Natural killer cell treated with Interleukin-12 subunit alpha and Interleukin-12 subunit beta and Interleukin-15 and Interleukin-18, amount 100 ng/mL, for 72 hours (primary cell): Measurements from ENCODE around the gene CHRNB2. TPM values are rescaled to one million over a fixed set of nuclear protein-coding genes. Genes with fewer than 3 reads are reported as not detected.
A peak's percentile ranks its signal among the peaks of the same experiment; 100 is the strongest.

Experiments used
- ATAC-seq, 2 donors: fragments of 150-1000 bp; cut with Tn5 transposase in 1 of 2; sonication (Bioruptor Pico), chemical (Tn5 transposase) in 1 of 2; 2 replicates each; pipeline ENCODE4 v1.10.0; 2021
- DNase-seq: peaks from one replicate; pipeline ENCODE4 v3.0.0; 2022; ENCODE audit warnings: low spot score
- H3K27ac Mint-ChIP-seq, 2 donors: 1 replicate in 1 of 2; 2 replicates in 1 of 2; pipeline ENCODE4 v1.8.0; 2022; ENCODE audit warnings: mixed read lengths in 2 of 2, mild to moderate bottlenecking in 1 of 2, moderate library complexity in 1 of 2
- H3K27me3 Mint-ChIP-seq, 2 donors: 1 replicate in 1 of 2; 2 replicates in 1 of 2; pipeline ENCODE4 v1.8.0; 2022; ENCODE audit warnings: mixed read lengths in 2 of 2
- H3K36me3 Mint-ChIP-seq: one replicate; pipeline ENCODE4 v1.8.0; 2022; ENCODE audit warnings: mixed read lengths
- H3K4me1 Mint-ChIP-seq, 2 donors: 1 replicate in 1 of 2; 2 replicates in 1 of 2; pipeline ENCODE4 v1.8.0; 2022; ENCODE audit warnings: low read depth in 2 of 2, mixed read lengths in 2 of 2, mild to moderate bottlenecking in 1 of 2
- H3K4me3 Mint-ChIP-seq: one replicate; pipeline ENCODE4 v1.8.0; 2022; ENCODE audit warnings: mixed read lengths
- H3K9me3 Mint-ChIP-seq: 2 replicates; pipeline ENCODE4 v1.8.0; 2022; ENCODE audit warnings: mixed read lengths
- total RNA-seq, 2 donors: library from RNA; stranded (reverse); gene quantifications; one replicate each; pipeline ENCODE4 v1.2.3, GENCODE V29; 2022

The CHRNB2 gene
- total RNA-seq, 2 donors from 2014 or later: not detected

DNA sequence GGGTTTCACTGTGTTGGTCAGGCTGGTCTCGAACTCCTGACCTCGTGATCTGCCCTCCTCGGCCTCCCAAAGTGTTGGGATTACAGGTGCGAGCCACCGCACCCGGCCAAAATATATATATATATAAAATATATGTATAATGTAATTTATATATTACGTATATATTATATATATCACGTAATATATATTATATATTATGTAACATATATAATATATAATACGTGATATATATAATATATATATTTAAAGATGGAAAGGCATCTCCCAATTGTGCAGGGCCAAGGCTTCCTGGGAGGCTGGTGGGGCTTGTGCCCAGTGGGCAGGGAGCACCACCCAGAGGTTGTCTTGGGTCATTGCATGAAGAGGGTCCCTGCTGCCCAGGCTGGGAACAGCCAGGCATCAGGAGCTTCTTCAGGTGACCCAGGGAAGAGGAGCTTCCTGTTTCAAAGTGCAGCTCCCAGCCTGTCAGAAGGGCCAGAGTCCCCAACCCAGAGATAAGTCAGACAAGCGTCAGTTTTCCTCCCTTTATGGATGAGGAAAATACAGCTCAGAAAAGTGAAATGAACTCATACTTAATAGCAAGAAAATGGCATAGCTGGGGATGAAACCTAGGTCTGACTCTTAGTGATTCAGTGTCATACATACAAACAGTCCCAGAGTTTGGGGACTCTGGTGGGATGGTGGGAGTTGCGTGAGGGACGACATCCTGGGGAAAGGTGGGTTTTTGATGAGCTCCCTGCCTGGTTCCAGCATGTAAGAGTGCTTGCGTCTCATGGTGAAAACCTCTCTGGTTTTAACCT, 21.1 kb upstream of the CHRNB2 start:
- H3K4me1 Mint-ChIP-seq: peaks cover 18 to 21% of the 10 kb centered on the region in 2 donors
- DNase-seq: no peak
- peaks cover 15% of the 10 kb centered on the region for H3K36me3 Mint-ChIP-seq
- ATAC-seq: peak; percentile 65 to 82
- H3K27ac Mint-ChIP-seq: no peak overlapping the region
- no peaks in the 10 kb centered on the region for H3K9me3 Mint-ChIP-seq
- no peak overlapping the region for H3K4me3 Mint-ChIP-seq
- peaks cover 3 to 6% of the 10 kb centered on the region in 2 donors for H3K27me3 Mint-ChIP-seq

DNA sequence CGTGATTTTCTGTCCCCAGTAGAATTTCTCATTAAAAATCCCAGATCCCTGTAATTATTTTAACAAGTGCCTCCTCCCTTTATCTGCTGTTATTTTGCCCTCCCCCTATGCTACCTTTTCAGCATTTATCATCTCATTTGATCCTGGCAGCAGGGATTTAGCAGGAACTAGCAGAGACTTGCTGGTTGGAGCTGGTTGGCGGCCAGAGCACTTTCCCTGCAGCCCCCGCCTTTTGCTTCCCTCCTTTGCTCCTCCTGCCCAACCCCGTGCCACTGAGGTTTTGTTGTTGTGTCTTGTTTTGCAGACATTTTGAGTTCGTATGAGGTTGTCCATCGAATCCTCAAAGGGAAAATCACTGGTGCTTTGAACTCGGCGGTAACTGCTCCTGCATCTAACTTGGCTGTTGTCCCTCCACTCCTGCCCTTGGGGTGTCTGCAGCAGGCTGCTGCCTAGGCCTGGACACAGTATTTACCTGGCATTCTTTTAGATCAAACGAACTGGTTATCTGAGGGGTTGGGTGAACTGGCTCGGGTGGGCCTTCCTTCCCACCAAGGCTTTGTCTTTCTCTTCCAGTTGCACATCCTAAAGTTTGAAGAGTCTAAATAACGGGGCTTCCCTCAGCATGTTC, 20.4 kb upstream of the CHRNB2 start:
- no peak overlapping the region for H3K4me3 Mint-ChIP-seq
- DNase-seq (no peak), ATAC-seq (no peak)
- peaks cover 0 to under 1% of the 10 kb centered on the region in 2 donors for H3K27me3 Mint-ChIP-seq
- H3K36me3 Mint-ChIP-seq: peaks cover 15% of the 10 kb centered on the region
- no peaks in the 10 kb centered on the region for H3K9me3 Mint-ChIP-seq
- peaks cover 18 to 21% of the 10 kb centered on the region in 2 donors for H3K4me1 Mint-ChIP-seq
- H3K27ac Mint-ChIP-seq: no peak overlapping the region

DNA sequence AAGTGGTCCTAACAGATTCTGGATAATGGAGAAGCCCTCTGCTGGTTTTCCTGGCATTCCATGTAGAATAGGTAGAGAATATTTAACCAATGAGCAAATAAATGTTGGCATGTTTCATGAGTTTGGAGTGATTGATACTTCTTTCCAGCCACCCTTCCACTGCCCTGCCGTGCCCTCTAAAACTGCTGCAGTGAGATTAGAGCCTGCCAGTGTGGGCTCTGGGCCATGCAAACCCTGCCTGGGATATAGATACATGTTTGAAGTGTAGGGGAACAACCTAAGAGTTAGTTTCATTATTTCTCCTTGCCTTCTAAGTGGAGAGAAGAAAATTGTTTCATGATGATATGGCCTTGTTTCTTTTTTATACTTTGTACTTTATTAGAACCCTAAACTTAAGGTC, 19.6 kb upstream of the CHRNB2 start:
- H3K27ac Mint-ChIP-seq: no peak overlapping the region
- H3K36me3 Mint-ChIP-seq: peaks cover 17% of the 10 kb centered on the region
- H3K4me1 Mint-ChIP-seq: peaks cover 18 to 22% of the 10 kb centered on the region in 2 donors
- no peaks in the 10 kb centered on the region for H3K9me3 Mint-ChIP-seq
- no peaks in the 10 kb centered on the region for H3K27me3 Mint-ChIP-seq
- no peak for ATAC-seq
- H3K4me3 Mint-ChIP-seq: no peak overlapping the region
- no peak for DNase-seq

DNA sequence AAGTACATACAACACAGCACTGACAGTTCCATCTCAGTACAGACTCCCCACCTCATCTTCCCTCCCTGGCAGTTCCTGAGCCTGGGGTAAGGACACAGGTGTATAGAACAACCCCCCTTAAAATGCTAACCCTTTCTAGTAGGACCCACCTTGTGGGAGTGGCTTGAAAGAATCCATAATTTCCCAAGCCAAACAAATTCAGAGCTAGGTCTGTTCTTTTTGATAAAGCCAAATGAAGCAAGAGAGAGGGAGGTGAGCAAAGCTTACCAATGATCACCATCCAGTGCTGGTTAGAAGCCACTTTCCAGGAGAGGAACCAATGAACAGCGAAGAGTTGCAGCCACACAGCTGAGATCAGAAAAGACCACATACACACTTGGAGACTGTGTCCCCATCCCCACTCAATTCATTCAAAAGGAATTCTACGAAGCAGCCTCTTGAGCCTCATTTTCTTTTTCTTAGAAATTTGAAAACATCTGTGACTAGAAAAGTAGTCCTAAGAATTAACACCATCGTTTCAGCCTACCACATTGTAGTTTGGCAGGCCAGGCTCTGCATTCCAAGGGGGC, 18.3 kb upstream of the CHRNB2 start:
- peaks cover 18 to 31% of the 10 kb centered on the region in 2 donors for H3K4me1 Mint-ChIP-seq
- peaks cover 29% of the 10 kb centered on the region for H3K36me3 Mint-ChIP-seq
- H3K27me3 Mint-ChIP-seq: no peaks in the 10 kb centered on the region
- no peak for DNase-seq
- H3K4me3 Mint-ChIP-seq: no peak overlapping the region
- no peaks in the 10 kb centered on the region for H3K9me3 Mint-ChIP-seq
- ATAC-seq: no peak
- no peak overlapping the region for H3K27ac Mint-ChIP-seq

DNA sequence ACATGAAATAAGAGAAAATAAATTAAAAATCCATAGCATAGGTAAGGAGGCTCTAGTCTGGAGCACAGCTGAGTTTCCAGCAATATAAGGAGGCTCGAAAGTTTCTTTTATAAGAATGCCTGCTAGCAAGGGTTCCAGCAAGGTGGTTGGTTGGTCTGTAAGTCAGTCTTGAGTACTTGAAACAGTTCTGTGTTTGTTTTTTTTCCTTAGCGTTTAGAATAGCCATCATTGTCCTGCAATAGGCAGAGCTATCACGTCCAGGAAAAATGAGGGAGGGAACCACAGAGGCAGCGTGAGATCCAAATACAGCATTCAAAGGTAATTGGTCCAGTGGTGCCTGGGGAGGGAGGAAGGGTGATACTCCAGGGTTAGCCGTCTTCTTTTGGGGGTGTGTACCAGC, 17.5 kb upstream of the CHRNB2 start:
- ATAC-seq: no peak
- no peak for DNase-seq
- Mint-ChIP-seq H3K9me3 (no peaks in the 10 kb centered on the region), H3K27me3 (no peaks in the 10 kb centered on the region), H3K27ac (no peak overlapping the region), H3K4me3 (no peak overlapping the region), H3K4me1 (peaks cover 17 to 37% of the 10 kb centered on the region in 2 donors), H3K36me3 (peaks cover 35% of the 10 kb centered on the region)

DNA sequence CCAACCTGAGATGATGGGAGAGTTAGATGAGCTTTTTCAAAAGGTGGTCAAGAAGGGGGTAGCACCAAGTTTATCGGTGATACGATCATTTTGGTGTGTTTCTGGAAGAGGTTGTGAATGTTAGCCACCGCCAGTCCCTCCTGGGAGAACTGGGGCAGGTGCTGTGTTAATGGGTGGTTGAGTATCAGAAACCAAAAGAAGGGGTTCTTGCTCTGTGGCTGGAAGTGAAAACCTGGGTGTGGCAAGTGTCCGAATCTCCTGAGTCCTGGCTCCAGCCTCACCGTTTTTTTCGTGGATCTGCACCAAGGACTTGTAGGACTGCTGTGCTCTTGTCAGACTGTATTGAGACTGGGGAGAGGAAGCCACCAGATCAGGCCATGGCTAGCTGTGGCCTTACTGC, 16.9 kb upstream of the CHRNB2 start:
- no peak for DNase-seq
- peaks cover 37% of the 10 kb centered on the region for H3K36me3 Mint-ChIP-seq
- no peak for ATAC-seq
- H3K27me3 Mint-ChIP-seq: no peaks in the 10 kb centered on the region
- H3K9me3 Mint-ChIP-seq: no peaks in the 10 kb centered on the region
- H3K4me1 Mint-ChIP-seq: peaks cover 14 to 38% of the 10 kb centered on the region in 2 donors
- no peak overlapping the region for H3K27ac Mint-ChIP-seq
- no peak overlapping the region for H3K4me3 Mint-ChIP-seq

DNA sequence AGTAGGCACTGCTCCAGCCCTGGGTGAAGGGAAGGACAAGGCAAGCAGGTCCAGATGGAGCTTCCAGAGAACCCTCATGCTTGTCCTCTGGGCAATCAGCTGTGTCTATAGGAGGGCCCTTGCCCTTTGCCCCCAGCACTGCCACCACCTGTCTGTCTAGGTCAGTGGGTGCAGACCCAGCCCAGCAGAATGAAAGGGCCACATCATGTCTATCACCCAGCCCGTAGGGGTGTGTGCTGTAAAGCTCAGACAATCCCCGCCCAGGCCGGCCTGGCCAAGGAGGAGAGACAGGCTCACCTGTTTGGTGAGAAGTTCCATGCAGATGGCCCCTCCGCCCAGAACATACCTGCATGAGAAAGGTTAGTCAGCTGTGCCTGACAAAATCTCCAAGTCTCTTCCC, 16.1 kb upstream of the CHRNB2 start:
- H3K9me3 Mint-ChIP-seq: no peaks in the 10 kb centered on the region
- H3K27ac Mint-ChIP-seq: no peak overlapping the region
- peaks cover 37% of the 10 kb centered on the region for H3K36me3 Mint-ChIP-seq
- DNase-seq: no peak
- H3K4me1 Mint-ChIP-seq: peaks cover 21 to 44% of the 10 kb centered on the region in 2 donors
- no peak overlapping the region for H3K4me3 Mint-ChIP-seq
- no peak for ATAC-seq
- no peaks in the 10 kb centered on the region for H3K27me3 Mint-ChIP-seq

DNA sequence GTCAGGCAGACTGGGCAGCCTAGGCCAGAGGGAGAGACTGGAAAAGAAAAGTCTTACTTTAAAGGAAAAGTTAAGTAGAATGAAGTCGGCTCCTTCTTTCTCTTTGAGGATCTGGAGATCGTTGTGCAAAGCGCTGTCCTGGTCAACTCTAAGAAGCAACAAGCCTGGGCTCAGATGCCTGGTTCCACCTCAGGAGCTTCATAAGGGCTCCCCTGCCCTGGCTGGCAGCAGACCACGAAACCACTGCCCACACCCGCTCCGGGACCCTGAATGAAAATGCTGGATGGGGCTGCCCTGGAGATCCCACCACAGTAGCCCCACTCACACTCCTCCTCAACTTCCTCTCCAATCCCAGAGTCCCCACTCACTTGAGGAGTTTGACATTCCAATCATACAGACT, 15.5 kb upstream of the CHRNB2 start:
- Mint-ChIP-seq H3K27ac (no peak overlapping the region), H3K4me1 (peaks cover 26 to 48% of the 10 kb centered on the region in 2 donors), H3K9me3 (no peaks in the 10 kb centered on the region), H3K36me3 (peaks cover 37% of the 10 kb centered on the region), H3K4me3 (no peak overlapping the region), H3K27me3 (no peaks in the 10 kb centered on the region)
- DNase-seq: no peak
- ATAC-seq: no peak

DNA sequence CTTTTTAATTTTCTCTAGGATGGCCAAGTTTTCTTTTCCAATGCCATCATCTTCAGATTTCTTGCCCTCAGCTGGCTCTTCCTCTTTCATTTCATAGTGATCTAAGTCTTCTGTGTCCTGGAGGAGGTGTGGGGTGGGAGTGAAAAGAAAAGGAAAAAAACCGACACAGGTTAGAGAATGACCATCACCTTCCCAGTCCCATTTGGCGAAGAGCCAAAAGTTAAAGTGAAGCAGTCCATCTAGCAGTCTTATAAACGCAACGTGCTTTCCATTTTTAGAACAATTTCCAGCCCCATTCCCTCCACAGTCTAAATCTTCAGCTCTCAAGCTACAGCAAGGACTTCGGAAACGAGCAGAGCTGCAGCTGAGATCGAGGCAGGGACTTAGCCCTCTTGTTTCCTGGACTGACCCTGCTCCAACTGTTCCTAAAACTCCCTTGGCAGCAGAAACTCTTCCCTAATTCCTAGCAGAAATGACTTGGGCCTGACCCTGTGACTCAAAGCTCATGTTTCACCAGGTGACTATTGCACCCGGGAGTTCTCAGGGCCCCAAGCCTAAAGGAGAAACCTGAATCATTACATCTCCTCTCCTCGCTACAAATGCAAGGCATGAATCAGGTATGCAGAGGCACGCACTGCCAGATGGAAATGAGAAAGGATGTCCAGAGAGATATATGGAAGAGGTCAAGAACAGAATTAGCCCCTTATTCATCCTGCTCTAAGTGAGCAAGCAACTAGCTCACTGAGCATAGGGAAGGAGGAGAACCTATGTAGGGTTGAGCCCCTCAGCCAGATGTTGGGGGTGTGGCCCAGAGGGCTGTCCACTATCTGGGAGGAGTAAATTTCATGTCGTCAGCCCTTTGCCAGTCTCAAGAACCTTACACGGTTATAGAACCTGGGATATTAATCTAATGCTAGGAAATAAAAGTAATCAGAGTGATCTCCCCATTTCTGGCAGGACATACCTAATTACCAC, 14.2 kb upstream of the CHRNB2 start:
- Mint-ChIP-seq H3K4me1 (peaks cover 36 to 52% of the 10 kb centered on the region in 2 donors), H3K36me3 (peaks cover 46% of the 10 kb centered on the region), H3K4me3 (no peak overlapping the region), H3K9me3 (no peaks in the 10 kb centered on the region), H3K27me3 (no peaks in the 10 kb centered on the region), H3K27ac (peak overlapping the region in 1 of 2 donors; percentile 17)
- ATAC-seq (no peak), DNase-seq (no peak)

DNA sequence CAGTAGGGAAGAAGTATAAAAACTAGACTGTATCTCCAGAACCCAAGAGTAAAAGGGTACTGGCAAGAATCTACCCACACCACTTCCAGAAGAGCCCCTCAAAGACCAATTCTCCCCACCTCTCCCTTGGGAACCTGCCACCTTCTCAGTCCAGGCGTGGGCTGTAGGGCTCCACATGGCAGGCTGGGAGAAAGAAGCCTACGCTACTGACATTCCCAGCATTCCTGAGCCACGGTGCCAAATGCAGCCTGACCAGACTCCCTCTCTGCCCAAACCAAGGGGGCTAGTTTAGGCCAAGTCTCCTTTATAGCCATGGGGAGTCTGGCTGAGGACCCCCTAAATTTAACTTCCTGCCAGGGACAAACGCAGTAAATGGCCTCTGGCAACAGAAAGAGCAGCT, 11.2 kb upstream of the CHRNB2 start:
- H3K4me3 Mint-ChIP-seq: peak overlapping the region; percentile 96
- peaks cover 36 to 43% of the 10 kb centered on the region in 2 donors for H3K4me1 Mint-ChIP-seq
- no peaks in the 10 kb centered on the region for H3K9me3 Mint-ChIP-seq
- no peak for ATAC-seq
- peaks cover 0 to 2% of the 10 kb centered on the region in 2 donors for H3K27me3 Mint-ChIP-seq
- DNase-seq: no peak
- H3K27ac Mint-ChIP-seq: peak overlapping the region; percentile 80 to 92
- H3K36me3 Mint-ChIP-seq: peaks cover 31% of the 10 kb centered on the region

DNA sequence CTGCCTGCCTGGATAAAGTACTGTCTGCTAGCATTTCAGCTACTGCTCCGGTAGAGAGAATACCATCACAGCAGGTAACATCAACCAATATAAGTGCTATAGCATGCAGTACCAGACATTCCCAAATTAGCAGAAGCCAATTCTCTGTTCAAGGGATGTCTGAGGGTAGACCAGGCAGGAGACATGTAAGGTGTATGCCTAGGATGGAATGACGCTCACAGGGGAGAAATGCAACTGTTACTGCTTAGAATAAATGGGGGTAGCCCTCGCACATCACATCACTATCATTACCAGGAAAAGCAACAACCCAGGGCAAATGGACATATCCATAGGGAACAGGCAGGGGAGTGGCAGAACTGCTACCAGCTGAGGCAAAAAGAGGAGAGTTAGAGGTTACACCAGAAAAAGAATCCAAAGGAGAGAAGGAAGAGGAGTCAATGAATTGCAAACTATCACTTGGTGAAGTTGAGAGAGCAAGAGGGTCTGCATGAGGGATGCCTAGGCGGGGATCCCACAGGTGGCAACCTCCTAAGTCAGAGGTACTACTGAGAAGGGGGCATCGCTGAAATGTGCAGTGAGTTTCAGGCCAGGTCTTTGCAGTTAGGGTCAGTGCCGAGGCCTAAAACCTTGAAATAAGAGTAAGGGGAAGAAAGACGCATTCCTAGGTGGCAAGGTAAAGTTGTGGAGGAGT, 10.2 kb upstream of the CHRNB2 start:
- peaks cover 31% of the 10 kb centered on the region for H3K36me3 Mint-ChIP-seq
- DNase-seq: no peak
- H3K27me3 Mint-ChIP-seq: peaks cover 0 to 2% of the 10 kb centered on the region in 2 donors

DNA sequence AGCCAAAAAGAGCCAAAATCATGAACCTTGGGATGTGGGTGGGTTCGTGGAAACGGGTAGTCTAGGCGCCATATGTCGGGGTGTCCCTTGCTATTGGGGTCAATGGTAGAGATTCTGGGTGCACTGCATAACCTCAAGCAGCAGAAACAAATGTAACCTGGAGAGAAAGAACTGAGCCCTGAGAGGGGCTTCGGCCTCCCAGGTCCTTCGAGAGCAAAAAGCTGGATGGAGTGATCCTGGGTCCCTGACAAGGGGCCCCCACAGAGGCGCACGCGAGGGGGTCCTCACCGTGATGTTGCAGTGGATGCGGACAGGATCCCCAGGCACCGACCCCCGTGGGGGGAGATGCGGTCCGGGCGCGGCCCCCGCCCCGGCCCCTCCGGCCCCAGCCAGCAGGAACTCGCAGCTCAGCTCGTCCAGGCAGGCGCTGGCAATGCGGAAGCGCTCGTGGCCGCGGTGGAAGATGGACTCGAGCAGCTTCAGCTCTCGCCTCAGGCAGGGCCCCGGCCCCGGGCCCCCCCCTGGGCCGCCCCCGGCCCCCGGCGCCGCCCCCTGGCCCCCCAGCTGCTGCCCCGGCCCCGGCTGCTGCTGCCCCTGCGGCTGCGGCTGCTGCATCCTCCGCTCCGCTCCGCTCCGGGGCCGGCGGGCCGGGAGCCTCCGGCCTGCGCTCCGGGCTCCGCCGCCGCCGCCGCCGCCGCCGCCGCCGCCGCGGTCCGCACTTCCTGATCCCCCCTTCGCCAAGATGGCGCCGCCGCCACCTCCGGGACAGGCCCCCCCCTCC, 9.4 kb upstream of the CHRNB2 start, which contains the start of gene UBE2Q1:
Gene UBE2Q1 (minus strand): TSS at position 724 of the 781 bp plus-strand sequence. CDS start 109 bp downstream, at position 615.
- H3K36me3 Mint-ChIP-seq: peaks cover 27% of the 10 kb centered on the region
- H3K4me3 Mint-ChIP-seq: peak within 1 kb of the TSS; percentile 96
- no peaks in the 10 kb centered on the region for H3K9me3 Mint-ChIP-seq
- peak within 1 kb of the TSS; percentile 92 to 94 for H3K27ac Mint-ChIP-seq
- peak; percentile 0 to 15 for ATAC-seq
- peaks cover 0 to 2% of the 10 kb centered on the region in 2 donors for H3K27me3 Mint-ChIP-seq
- H3K4me1 Mint-ChIP-seq: peaks cover 36 to 41% of the 10 kb centered on the region in 2 donors
- DNase-seq: no peak

More for the DNA sequence above, 10.2 kb upstream of the CHRNB2 start:
- H3K27ac Mint-ChIP-seq: peak overlapping the region; percentile 80 to 92
- no peaks in the 10 kb centered on the region for H3K9me3 Mint-ChIP-seq
- ATAC-seq: no peak
- H3K4me1 Mint-ChIP-seq: peaks cover 36 to 43% of the 10 kb centered on the region in 2 donors
- H3K4me3 Mint-ChIP-seq: peak overlapping the region; percentile 96
